SK-N-SH treated with all-trans-retinoic acid at 6 μM for 48 hours (cell line): Measurements from ENCODE around the gene CPVL.

Experiments
- ATAC-seq: fragments of 200-7000 bp; cut with Tn5 transposase; 3 replicates; pipeline ENCODE4 v1.9.1; 2020; ENCODE audit warnings: mild to moderate bottlenecking, moderate library complexity
- ARNTL ChIP-seq: fragments of 450-650 bp; formaldehyde crosslinking; IDR thresholded peaks from 2 replicates; pipeline ENCODE4 v1.5.0; 2020; ENCODE audit warnings: low read depth, mild to moderate bottlenecking, moderate library complexity, borderline replicate concordance
- BACH2 ChIP-seq: fragments of 250-450 bp; sonication (Bioruptor Pico); IDR thresholded peaks from 2 replicates; pipeline ENCODE4 v1.9.0; 2021; ENCODE audit warnings: mild to moderate bottlenecking, borderline replicate concordance
- CSDC2 ChIP-seq: fragments of 250-450 bp; sonication (Bioruptor Pico); IDR thresholded peaks from 2 replicates; pipeline ENCODE4 v1.5.0; 2020; ENCODE audit warnings: mild to moderate bottlenecking, moderate library complexity
- ESRRG ChIP-seq: fragments of 250-450 bp; sonication (Bioruptor Pico); IDR thresholded peaks from 2 replicates; pipeline ENCODE4 v1.6.1; 2021; ENCODE audit warnings: mild to moderate bottlenecking
- GLIS3 ChIP-seq: fragments of 250-450 bp; sonication (Bioruptor Pico); IDR thresholded peaks from 2 replicates; pipeline ENCODE4 v1.5.0; 2020; ENCODE audit warnings: mild to moderate bottlenecking, moderate library complexity
- ISL1 ChIP-seq: fragments of 250-450 bp; sonication (Bioruptor Pico); IDR thresholded peaks from 2 replicates; pipeline ENCODE4 v2.1.2; 2022; ENCODE audit warnings: mild to moderate bottlenecking, moderate library complexity
- OSR1 ChIP-seq: fragments of 250-450 bp; sonication (Bioruptor Pico); IDR thresholded peaks from 2 replicates; pipeline ENCODE4 v1.8.0; 2022; ENCODE audit warnings: moderate library complexity, mild to moderate bottlenecking, inconsistent platforms
- PPARA ChIP-seq: fragments of 250-450 bp; sonication (Bioruptor Pico); IDR thresholded peaks from 2 replicates; pipeline ENCODE4 v1.5.0; 2020; ENCODE audit warnings: mild to moderate bottlenecking, borderline replicate concordance
- RARB ChIP-seq: fragments of 250-450 bp; sonication (Bioruptor Pico); IDR thresholded peaks from 2 replicates; pipeline ENCODE4 v1.8.0; 2021; ENCODE audit warnings: mild to moderate bottlenecking, moderate library complexity
- SNAI2 ChIP-seq: fragments of 250-450 bp; sonication (Bioruptor Pico); IDR thresholded peaks from 2 replicates; pipeline ENCODE4 v1.5.0; 2020; ENCODE audit warnings: mild to moderate bottlenecking, moderate library complexity
- TOX ChIP-seq: fragments of 250-450 bp; sonication (Bioruptor Pico); IDR thresholded peaks from 2 replicates; pipeline ENCODE4 v1.8.0; 2021; ENCODE audit warnings: mild to moderate bottlenecking, moderate library complexity, borderline replicate concordance
- ZC3H10 ChIP-seq: fragments of 250-450 bp; sonication (Bioruptor Pico); IDR thresholded peaks from 2 replicates; pipeline ENCODE4 v1.5.1; 2021; ENCODE audit warnings: mild to moderate bottlenecking, moderate library complexity
- ZFP3 ChIP-seq: fragments of 250-450 bp; sonication (Bioruptor Pico); IDR thresholded peaks from 2 replicates; pipeline ENCODE4 v1.5.0; 2020; ENCODE audit warnings: mild to moderate bottlenecking, moderate library complexity
- ZFP30 ChIP-seq: fragments of 450-650 bp; formaldehyde crosslinking; IDR thresholded peaks from 2 replicates; pipeline ENCODE4 v1.5.0; 2022; ENCODE audit warnings: mild to moderate bottlenecking, moderate library complexity
- ZNF565 ChIP-seq: fragments of 450-650 bp; formaldehyde crosslinking; conservative IDR thresholded peaks from 2 replicates; pipeline ENCODE4 v1.5.0; 2020; ENCODE audit warnings: low read depth, mild to moderate bottlenecking, moderate library complexity
- ZNF70 ChIP-seq: fragments of 450-650 bp; formaldehyde crosslinking; IDR thresholded peaks from 2 replicates; pipeline ENCODE4 v1.5.0; 2020; ENCODE audit warnings: mild to moderate bottlenecking, moderate library complexity
- ZNF8 ChIP-seq: fragments of 450-650 bp; formaldehyde crosslinking; IDR thresholded peaks from 2 replicates; pipeline ENCODE4 v1.5.0; 2020; ENCODE audit warnings: mild to moderate bottlenecking, moderate library complexity
- TF ChIP-seq, protein P1 (sequence below): fragments of 250-450 bp; sonication (Bioruptor Pico); IDR thresholded peaks from 2 replicates; pipeline ENCODE4 v1.5.1; 2021; ENCODE audit warnings: mild to moderate bottlenecking, moderate library complexity
- TF ChIP-seq, protein P2 (sequence below): fragments of 250-450 bp; sonication (Bioruptor Pico); IDR thresholded peaks from 2 replicates; pipeline ENCODE4 v1.8.0; 2021; ENCODE audit warnings: low read depth, mild to moderate bottlenecking, moderate library complexity, borderline replicate concordance
- TF ChIP-seq, protein P3 (sequence below): fragments of 250-450 bp; sonication (Bioruptor Pico); IDR thresholded peaks from 2 replicates; pipeline ENCODE4 v1.5.1; 2020; ENCODE audit warnings: low read depth, mild to moderate bottlenecking, moderate library complexity
- TF ChIP-seq, protein P4 (sequence below): fragments of 250-450 bp; sonication (Bioruptor Pico); IDR thresholded peaks from 2 replicates; pipeline ENCODE4 v1.5.0; 2020; ENCODE audit warnings: mild to moderate bottlenecking, moderate library complexity

The CPVL gene

DNA sequence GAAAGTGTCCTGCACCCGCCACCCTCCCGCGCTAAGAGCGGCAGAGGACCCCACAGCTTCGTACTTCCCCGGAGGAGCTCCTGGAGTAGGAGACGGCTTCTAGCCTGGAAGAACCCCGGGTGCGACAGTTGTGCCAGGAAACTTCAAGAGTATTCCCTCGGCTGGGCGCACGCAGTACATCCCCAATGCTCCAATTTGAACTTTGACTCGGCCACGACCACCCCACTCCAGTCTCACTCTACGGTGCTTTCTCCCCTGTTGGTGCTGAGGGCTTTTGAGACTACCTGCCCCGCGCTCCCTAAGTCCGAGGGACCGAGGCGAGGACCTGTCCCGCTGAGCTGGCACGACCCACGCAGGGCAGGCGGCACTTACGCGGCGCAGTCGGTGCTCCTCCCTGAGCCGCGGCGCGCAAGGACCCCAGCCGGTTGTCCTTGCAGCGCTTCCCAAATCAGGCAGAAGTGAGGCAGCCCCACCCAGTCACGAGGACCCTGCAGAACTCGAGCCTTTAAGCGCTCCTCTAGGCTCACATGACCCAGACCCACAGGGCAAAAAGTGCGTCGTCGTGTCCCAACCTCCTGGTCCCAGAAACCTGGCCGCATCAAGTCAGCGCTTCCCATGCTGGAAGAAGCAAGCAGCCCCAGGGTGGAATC, at the start of gene CPVL:
TSS of gene CPVL (minus strand) at position 481 of the 650 bp plus-strand sequence. CDS start 25,476 bp downstream, outside the sequence.
- ATAC-seq = no peak; the same call in 2 of the 3 replicates
- TF ChIP-seq, protein P1, sequence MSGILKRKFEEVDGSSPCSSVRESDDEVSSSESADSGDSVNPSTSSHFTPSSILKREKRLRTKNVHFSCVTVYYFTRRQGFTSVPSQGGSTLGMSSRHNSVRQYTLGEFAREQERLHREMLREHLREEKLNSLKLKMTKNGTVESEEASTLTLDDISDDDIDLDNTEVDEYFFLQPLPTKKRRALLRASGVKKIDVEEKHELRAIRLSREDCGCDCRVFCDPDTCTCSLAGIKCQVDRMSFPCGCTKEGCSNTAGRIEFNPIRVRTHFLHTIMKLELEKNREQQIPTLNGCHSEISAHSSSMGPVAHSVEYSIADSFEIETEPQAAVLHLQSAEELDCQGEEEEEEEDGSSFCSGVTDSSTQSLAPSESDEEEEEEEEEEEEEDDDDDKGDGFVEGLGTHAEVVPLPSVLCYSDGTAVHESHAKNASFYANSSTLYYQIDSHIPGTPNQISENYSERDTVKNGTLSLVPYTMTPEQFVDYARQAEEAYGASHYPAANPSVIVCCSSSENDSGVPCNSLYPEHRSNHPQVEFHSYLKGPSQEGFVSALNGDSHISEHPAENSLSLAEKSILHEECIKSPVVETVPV (CRISPR knock-in tag) = no peak
- no peak for TF ChIP-seq TOX (CRISPR knock-in tag)

DNA sequence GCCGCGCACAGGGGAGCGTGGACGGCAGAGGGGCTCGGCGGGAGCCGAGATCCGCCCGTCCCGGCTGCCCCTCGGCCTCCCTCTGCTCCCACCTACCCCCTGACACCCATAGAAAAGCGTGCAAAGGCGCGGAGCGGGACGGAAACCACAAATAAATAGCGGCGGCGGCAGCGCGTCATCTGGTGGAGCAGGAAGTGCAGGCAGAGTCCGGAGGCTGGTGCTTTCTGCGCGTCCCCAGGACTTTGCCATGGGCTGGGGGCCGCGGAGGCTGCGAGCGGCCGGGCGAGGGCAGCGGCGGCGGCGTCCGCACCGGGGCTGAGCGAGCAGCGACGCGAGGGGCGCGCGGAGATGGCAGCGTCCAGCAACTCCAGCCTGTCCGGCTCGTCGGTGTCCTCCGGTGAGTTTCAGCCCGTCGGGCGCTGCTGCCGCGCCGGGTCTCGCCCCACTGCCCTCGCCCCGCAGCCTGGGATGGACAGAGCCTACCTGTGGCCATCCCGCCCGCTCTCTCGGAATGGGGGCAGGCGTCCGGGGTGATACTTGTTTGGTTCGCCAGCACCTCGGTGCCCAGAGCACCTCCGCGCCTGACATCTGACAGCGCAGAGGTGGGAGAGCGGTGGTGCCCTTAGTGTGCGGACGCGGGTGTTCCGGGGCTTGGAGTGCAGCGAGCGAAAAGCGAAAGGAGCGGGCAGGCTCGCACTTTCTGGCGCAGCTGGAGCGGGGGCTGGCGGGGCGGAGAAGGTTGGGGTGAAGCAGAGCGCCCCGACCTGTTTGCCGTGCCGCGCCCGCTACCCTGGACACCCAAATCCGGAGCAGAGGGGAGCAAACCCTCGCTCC, 48.5 kb upstream of the CPVL start, which contains the start of gene CHN2:
TSS of gene CHN2 (plus strand) at position 182 of the 834 bp plus-strand sequence.
- ATAC-seq = peak; percentile 74
- TF ChIP-seq, protein P2, sequence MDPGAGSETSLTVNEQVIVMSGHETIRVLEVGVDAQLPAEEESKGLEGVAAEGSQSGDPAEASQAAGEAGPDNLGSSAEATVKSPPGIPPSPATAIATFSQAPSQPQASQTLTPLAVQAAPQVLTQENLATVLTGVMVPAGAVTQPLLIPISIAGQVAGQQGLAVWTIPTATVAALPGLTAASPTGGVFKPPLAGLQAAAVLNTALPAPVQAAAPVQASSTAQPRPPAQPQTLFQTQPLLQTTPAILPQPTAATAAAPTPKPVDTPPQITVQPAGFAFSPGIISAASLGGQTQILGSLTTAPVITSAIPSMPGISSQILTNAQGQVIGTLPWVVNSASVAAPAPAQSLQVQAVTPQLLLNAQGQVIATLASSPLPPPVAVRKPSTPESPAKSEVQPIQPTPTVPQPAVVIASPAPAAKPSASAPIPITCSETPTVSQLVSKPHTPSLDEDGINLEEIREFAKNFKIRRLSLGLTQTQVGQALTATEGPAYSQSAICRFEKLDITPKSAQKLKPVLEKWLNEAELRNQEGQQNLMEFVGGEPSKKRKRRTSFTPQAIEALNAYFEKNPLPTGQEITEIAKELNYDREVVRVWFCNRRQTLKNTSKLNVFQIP (CRISPR knock-in tag) = no peak
- TF ChIP-seq, protein P1 (CRISPR knock-in tag) = no peak
- TF ChIP-seq CSDC2 = no peak
- no peak for TF ChIP-seq ESRRG (CRISPR knock-in tag)
- TF ChIP-seq, protein P3, sequence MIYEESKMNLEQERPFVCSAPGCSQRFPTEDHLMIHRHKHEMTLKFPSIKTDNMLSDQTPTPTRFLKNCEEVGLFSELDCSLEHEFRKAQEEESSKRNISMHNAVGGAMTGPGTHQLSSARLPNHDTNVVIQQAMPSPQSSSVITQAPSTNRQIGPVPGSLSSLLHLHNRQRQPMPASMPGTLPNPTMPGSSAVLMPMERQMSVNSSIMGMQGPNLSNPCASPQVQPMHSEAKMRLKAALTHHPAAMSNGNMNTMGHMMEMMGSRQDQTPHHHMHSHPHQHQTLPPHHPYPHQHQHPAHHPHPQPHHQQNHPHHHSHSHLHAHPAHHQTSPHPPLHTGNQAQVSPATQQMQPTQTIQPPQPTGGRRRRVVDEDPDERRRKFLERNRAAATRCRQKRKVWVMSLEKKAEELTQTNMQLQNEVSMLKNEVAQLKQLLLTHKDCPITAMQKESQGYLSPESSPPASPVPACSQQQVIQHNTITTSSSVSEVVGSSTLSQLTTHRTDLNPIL (CRISPR knock-in tag) = no peak
- TF ChIP-seq ZNF8 (CRISPR knock-in tag) = no peak
- TF ChIP-seq ISL1 (CRISPR knock-in tag) = no peak
- TF ChIP-seq, protein P4, sequence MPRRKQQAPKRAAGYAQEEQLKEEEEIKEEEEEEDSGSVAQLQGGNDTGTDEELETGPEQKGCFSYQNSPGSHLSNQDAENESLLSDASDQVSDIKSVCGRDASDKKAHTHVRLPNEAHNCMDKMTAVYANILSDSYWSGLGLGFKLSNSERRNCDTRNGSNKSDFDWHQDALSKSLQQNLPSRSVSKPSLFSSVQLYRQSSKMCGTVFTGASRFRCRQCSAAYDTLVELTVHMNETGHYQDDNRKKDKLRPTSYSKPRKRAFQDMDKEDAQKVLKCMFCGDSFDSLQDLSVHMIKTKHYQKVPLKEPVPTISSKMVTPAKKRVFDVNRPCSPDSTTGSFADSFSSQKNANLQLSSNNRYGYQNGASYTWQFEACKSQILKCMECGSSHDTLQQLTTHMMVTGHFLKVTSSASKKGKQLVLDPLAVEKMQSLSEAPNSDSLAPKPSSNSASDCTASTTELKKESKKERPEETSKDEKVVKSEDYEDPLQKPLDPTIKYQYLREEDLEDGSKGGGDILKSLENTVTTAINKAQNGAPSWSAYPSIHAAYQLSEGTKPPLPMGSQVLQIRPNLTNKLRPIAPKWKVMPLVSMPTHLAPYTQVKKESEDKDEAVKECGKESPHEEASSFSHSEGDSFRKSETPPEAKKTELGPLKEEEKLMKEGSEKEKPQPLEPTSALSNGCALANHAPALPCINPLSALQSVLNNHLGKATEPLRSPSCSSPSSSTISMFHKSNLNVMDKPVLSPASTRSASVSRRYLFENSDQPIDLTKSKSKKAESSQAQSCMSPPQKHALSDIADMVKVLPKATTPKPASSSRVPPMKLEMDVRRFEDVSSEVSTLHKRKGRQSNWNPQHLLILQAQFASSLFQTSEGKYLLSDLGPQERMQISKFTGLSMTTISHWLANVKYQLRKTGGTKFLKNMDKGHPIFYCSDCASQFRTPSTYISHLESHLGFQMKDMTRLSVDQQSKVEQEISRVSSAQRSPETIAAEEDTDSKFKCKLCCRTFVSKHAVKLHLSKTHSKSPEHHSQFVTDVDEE (CRISPR knock-in tag) = no peak
- no peak for TF ChIP-seq ZC3H10 (CRISPR knock-in tag)
- no peak for TF ChIP-seq ZFP30
- TF ChIP-seq SNAI2 (CRISPR knock-in tag) = no peak
- TF ChIP-seq RARB = no peak
- no peak for TF ChIP-seq ZNF70 (CRISPR knock-in tag)
- TF ChIP-seq TOX (CRISPR knock-in tag) = no peak
- no peak for TF ChIP-seq BACH2 (CRISPR knock-in tag)
- TF ChIP-seq ARNTL (CRISPR knock-in tag) = no peak
- no peak for TF ChIP-seq OSR1 (CRISPR knock-in tag)
- no peak for TF ChIP-seq PPARA (CRISPR knock-in tag)
- TF ChIP-seq ZNF565 (CRISPR knock-in tag) = no peak
- no peak for TF ChIP-seq ZFP3
- TF ChIP-seq, all 23 proteins: peak for 0

DNA sequence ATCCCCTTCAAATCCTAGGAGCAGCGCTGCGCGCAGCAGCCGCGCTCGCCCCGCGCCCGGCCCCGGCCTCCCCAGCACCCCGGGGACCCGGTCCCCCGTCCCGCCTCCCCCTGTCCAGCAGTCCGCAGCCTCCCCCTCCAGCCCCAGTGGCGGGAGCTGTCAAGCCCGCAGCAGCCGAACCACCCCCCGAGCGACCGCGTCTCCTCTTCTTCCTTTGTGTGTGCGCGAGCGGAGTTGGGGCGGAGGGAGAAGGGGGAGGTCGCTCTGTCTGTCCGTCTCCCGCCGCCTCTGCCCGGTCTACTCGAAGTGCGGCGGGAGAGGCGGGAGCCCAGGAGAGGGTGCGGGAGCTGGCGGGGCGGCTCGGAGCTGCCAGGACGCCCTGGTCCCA, 47.9 kb upstream of the CPVL start:
- TF ChIP-seq ZNF565 (CRISPR knock-in tag) (no peak), CSDC2 (no peak), BACH2 (CRISPR knock-in tag) (no peak), OSR1 (CRISPR knock-in tag) (no peak), GLIS3 (no peak), ESRRG (CRISPR knock-in tag) (no peak), TOX (CRISPR knock-in tag) (no peak), ZC3H10 (CRISPR knock-in tag) (no peak), ISL1 (CRISPR knock-in tag) (no peak)
- TF ChIP-seq, protein P1 (CRISPR knock-in tag) = no peak
- TF ChIP-seq, protein P2 (CRISPR knock-in tag) = no peak
- ATAC-seq = peak; percentile 32
